Choroid plexus epithelial cell (primary cell): ENCODE results near the gene NFATC2.
A peak's percentile ranks its signal among the peaks of the same experiment; 100 is the strongest.

ENCODE experiments used
- DNase-seq: peaks from one replicate; pipeline ENCODE4 v3.0.0-alpha.2; 2010; ENCODE audit warnings: low read depth
- H3K4me3 ChIP-seq: 2 replicates; pipeline ENCODE4 v1.5.1; 2011; ENCODE audit warnings: low read depth, mild to moderate bottlenecking, control low read depth, low read length, moderate library complexity
- TF ChIP-seq, protein P1 (sequence below): conservative IDR thresholded peaks from 2 replicates; pipeline ENCODE4 v1.5.1; 2011; ENCODE audit warnings: low read depth, mild to moderate bottlenecking, control low read depth, inconsistent platforms, low read length, moderate library complexity

The NFATC2 gene

DNA sequence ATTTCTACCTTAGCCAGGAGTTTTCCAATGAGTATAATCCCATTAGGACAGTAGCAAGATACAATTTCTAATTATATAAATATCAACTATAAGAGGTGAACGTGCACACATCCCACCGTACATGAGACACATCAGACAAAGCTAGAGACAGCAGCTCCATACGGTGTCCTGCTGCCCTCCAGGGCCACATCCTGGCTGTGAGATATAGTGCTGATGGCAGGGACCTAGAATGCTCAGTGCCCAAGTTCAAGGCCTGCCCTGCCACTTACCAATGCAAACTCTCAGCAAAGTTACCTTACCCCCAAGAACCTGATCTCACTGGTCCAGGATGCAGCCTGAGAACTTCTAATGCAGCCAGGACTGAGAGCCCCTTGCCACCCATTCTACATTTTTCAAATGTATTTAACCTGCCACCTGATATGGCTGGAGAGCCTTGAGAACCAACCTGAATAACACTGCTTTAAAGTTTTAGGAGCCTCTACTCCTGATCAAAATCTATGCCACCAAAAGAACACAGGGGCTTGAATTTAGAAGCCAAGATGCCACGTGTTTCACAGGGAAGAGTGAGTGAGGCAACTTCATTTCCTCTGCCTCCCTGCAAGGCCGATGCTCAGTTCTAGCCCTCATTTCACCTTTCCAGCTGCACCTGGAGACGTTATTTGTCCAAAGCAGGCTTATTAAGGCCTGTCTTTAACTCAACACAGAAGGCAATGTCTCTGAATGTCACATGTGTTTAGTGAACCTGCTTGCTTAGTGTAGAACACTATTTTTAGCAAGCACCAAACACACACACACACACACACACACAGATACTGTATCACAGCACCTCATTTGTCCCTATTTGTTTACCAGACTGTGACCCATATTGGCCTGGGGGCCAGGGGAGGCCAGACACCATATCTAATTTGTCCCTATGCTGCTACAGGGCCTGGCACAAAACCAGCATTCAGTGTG is 6.1 kb downstream of the NFATC2 start:
- H3K4me3 ChIP-seq, result no peak overlapping the region
- TF ChIP-seq, protein P1, sequence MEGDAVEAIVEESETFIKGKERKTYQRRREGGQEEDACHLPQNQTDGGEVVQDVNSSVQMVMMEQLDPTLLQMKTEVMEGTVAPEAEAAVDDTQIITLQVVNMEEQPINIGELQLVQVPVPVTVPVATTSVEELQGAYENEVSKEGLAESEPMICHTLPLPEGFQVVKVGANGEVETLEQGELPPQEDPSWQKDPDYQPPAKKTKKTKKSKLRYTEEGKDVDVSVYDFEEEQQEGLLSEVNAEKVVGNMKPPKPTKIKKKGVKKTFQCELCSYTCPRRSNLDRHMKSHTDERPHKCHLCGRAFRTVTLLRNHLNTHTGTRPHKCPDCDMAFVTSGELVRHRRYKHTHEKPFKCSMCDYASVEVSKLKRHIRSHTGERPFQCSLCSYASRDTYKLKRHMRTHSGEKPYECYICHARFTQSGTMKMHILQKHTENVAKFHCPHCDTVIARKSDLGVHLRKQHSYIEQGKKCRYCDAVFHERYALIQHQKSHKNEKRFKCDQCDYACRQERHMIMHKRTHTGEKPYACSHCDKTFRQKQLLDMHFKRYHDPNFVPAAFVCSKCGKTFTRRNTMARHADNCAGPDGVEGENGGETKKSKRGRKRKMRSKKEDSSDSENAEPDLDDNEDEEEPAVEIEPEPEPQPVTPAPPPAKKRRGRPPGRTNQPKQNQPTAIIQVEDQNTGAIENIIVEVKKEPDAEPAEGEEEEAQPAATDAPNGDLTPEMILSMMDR, result peak; percentile 11
- no peak for DNase-seq

DNA sequence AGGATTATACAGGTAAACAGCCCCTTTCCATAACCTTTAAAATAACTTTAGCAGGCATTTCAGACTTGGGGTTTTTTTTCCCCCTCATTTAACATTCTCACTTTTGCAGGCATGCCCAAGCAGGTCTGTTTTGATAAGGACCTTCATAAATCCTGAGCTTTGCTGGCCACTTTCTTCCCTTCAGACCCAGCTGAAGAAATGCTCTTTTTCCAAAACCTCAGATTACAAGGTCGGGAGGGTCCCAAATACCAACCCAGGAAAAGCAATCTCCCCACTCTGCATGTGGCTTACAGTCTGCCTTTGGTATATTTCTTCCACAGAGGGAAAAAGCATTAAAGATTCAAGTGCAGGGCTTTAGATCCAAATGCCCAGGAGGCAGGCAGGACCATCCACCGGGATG is 6.8 kb downstream of the NFATC2 start:
- H3K4me3 ChIP-seq, result no peak overlapping the region
- no peak for DNase-seq
- TF ChIP-seq, protein P1, result no peak

DNA sequence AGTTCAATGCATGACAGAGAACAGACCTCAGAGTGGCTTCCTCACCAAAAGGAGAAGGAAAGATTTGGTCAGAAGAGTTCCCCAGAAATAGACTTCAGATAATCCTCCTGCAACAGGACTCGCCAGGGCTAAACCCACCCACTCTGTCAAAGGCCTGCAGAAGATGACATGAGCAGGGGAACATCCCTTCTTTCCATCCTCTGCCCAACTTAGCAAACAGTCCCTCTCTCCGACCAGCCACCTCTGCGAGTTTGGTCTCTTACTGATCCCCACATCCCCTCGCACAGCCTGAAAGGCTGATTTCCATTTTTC is 7.5 kb downstream of the NFATC2 start:
- H3K4me3 ChIP-seq, result no peak overlapping the region
- no peak for DNase-seq
- TF ChIP-seq, protein P1, result no peak

DNA sequence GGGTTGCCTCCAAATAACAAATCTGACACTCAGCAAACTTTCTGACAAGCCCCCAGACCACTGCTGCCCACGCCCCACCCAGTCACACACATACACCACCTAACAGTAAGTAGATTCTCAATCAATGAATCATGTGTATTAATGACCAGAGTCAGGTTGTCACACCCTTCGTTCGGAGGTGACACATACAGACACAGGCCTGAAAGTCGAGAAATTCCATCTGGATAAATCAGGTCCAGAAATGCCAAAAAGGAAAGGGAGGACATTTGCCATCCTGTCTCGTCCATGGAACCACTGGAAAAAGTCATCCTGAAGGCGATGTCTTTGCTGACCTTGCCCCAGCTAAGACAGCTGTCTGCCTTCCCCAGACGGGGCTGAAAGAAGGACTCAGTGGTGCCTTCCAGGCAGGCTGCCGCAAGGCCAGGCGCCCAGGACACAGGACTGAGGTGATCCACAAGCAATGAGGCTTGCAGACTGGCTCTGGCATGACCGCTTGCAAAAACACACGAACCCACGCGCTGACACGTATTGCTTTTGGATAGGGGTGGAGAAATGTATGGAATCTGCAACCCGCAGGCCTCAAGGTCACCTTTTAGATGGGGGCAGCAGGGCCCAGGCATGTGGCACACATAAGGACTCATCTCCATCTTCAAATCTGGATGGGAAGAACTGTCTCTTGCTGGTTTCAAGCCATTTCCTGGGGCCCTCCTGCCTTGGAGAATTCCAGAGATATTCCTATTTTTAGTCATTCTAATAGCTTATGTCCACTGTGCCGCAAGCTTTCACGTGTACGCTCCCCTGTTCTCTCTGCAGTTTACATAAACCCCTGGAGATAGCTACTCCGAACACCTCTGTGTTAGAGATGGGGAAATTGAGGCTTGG is 9.0 kb downstream of the NFATC2 start:
- TF ChIP-seq, protein P1, result no peak
- peak; percentile 60 for DNase-seq
- no peak overlapping the region for H3K4me3 ChIP-seq

DNA sequence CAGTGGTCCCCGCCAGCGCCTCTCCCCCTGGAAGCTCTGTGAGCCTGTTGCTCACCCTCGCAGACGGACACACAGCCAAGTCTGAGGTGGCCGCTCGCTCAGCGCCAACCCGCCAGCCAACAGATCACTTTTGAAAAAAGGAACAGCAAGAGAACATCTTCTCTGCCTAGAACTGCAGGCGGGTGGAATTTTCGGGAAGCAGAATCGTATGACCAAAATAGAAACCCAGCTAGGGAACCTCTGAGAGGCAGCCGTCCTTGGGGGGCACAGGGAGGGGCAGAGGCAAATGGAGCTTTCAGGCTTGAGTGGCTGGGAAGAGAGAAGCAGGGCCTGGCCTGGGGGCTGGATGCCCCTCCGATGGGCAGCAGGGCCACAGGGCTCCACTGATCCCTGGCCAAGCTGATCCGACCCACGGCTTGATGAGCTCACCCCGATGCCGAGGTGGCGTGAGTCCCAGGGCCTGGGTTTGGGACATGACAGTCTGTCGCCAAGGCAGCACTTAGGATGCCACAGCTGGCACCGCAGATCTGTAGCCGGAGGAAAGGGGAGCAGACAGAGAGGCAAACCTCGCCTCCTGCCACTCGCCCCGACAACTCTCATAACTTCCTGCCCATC is 9.8 kb downstream of the NFATC2 start:
- TF ChIP-seq, protein P1, result no peak
- no peak overlapping the region for H3K4me3 ChIP-seq
- DNase-seq, result no peak

DNA sequence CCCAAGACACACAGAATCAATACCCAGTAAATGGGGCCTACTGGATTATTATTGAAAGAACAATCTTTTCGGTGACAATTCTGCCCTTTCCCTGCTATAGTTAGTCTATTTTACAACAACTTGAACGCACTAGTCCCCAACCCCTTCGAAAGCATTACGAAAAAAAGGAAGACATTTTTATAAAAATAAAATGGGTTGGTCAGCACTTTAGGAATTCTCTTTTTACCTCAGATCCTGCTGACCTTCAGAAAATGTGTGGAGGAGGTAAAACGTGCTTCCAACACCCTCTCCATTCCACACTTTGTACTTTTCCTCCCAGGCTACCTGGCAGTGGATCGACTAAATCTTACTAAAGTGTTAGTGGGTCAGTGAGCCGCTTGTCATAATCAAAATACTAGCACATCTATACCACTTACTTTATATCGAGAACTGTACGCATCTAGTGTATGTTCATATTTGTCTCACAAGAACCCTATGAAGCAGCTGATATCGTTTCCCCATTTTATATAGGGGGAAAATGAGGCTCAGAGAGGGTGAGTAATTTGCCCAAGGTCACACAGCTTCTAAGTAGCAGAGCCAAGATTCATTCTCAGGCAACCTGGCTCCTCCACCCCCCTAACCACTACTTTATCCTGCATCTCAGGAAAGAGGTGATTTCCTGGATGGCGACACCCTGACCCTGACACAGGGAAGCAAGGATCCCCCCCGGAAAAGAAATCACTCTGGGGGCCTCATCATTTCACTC is 10.6 kb downstream of the NFATC2 start:
- TF ChIP-seq, protein P1, result no peak
- DNase-seq, result no peak
- no peak overlapping the region for H3K4me3 ChIP-seq
